ENCODE data around the gene DHRS12. TPM values are rescaled to one million over a fixed set of nuclear protein-coding genes. Genes with fewer than 3 reads are reported as not detected.
A peak's percentile ranks its signal among the peaks of the same experiment; 100 is the strongest.

DHRS12 gene
- total RNA-seq, 2 experiments from 2014 or later = 10.0 to 14.8 TPM

- Mint-ChIP-seq H3K9me3 (no peaks in the 10 kb centered on the region), H3K4me3 (peak overlapping the region; percentile 86), H3K36me3 (ENCODE audit: low read depth) (peaks cover 78% of the 10 kb centered on the region), H3K27ac (peak overlapping the region; percentile 89), H3K27me3 (no peaks in the 10 kb centered on the region), H3K4me1 (ENCODE audit: low read depth) (peaks cover 94% of the 10 kb centered on the region)
- H3K9me3 ChIP-seq (ENCODE audit: control insufficient read depth in 1 of 2, insufficient read depth in 1 of 2, low read length in 2 of 2) = no peaks in the 10 kb centered on the region
- CTCF ChIA-PET = interaction anchor here (1.0 kb wide), 1 partner anchor 14 kb away, joined by 5 read pairs; no protein-coding TSS in a partner anchor
- peaks cover 92% of the 10 kb centered on the region for H3K4me1 ChIP-seq (ENCODE audit: insufficient read depth, low read length)
- peak overlapping the region; percentile 58 to 79 for H3K27ac ChIP-seq (ENCODE audit: low read depth in 1 of 2, low read length in 2 of 2)
- peaks cover 19% of the 10 kb centered on the region for H3K36me3 ChIP-seq (ENCODE audit: insufficient read depth, low read length)
- no peak for TF ChIP-seq CTCF (IDR thresholded peaks at IDR 0.05)
- POLR2A ChIA-PET = interaction anchor here (1.4 to 2.6 kb wide), 2 partner anchors 10 to 13 kb away, joined by 5 to 19 read pairs; no protein-coding TSS in a partner anchor
- intact Hi-C loops (cut with DNase I, micrococcal nuclease) = loop anchor here (5.0 to 10.0 kb wide), 3 partner anchors 34 to 837 kb away; partner anchors contain the start of genes CKAP2 (in 1 of the 2), SUGT1 (in 1 of the 2) and VPS36 (in 1 of the 2)
- ATAC-seq (ENCODE audit: poor library complexity) (no peak), DNase-seq (no peak)
- H3K4me3 ChIP-seq (ENCODE audit: low read length) = no peak overlapping the region
- no peaks in the 10 kb centered on the region for H3K27me3 ChIP-seq (ENCODE audit: control insufficient read depth in 1 of 2, insufficient read depth in 2 of 2, low read length in 2 of 2)
These were observed 14.3 kb upstream of the DHRS12 start for GRCh38 chr13:51818276-51818675.

- Histone ChIP-seq H3K4me1 (ENCODE audit: insufficient read depth, low read length) (peaks cover 87% of the 10 kb centered on the region), H3K36me3 (ENCODE audit: insufficient read depth, low read length) (peaks cover 22% of the 10 kb centered on the region), H3K9me3 (ENCODE audit: control insufficient read depth in 1 of 2, insufficient read depth in 1 of 2, low read length in 2 of 2) (no peaks in the 10 kb centered on the region), H3K4me3 (ENCODE audit: low read length) (no peak overlapping the region), H3K27me3 (ENCODE audit: control insufficient read depth in 1 of 2, insufficient read depth in 2 of 2, low read length in 2 of 2) (no peaks in the 10 kb centered on the region), H3K27ac (ENCODE audit: low read depth in 1 of 2, low read length in 2 of 2) (peak overlapping the region in 1 of 2 donors; percentile 79)
- Mint-ChIP-seq H3K9me3 (no peaks in the 10 kb centered on the region), H3K27me3 (no peaks in the 10 kb centered on the region), H3K27ac (peak overlapping the region; percentile 89), H3K4me3 (peak overlapping the region; percentile 86), H3K36me3 (ENCODE audit: low read depth) (peaks cover 84% of the 10 kb centered on the region), H3K4me1 (ENCODE audit: low read depth) (peaks cover 98% of the 10 kb centered on the region)
- ChIA-PET POLR2A (interaction anchor here (1.4 to 2.6 kb wide), 2 partner anchors 11 to 13 kb away, joined by 5 to 19 read pairs; no protein-coding TSS in a partner anchor), CTCF (interaction anchor here (1.0 kb wide), 1 partner anchor 14 kb away, joined by 5 read pairs; no protein-coding TSS in a partner anchor)
- TF ChIP-seq CTCF (IDR thresholded peaks at IDR 0.05) = no peak
- ATAC-seq (ENCODE audit: poor library complexity) (no peak), DNase-seq (no peak)
- intact Hi-C loops (cut with DNase I, micrococcal nuclease) = loop anchor here (5.0 to 10.0 kb wide), 3 partner anchors 35 to 837 kb away; partner anchors contain the start of genes CKAP2 (in 1 of the 2), SUGT1 (in 1 of the 2) and VPS36 (in 1 of the 2)
These were observed 13.8 kb upstream of the DHRS12 start for GRCh38 chr13:51817717-51818116.

GRCh38 chr13:51816604-51817249 is 12.8 kb upstream of the DHRS12 start:
- intact Hi-C loops (cut with DNase I, micrococcal nuclease) = loop anchor here (5.0 to 10.0 kb wide), 3 partner anchors 36 to 838 kb away; partner anchors contain the start of genes CKAP2 (in 1 of the 2), SUGT1 (in 1 of the 2) and VPS36 (in 1 of the 2)
- H3K4me1 ChIP-seq (ENCODE audit: insufficient read depth, low read length) = peaks cover 86% of the 10 kb centered on the region
- POLR2A ChIA-PET = interaction anchor here (0.6 to 8.1 kb wide), 5 partner anchors 9 to 364 kb away, joined by 3 to 110 read pairs (median 13); partner anchors contain the start of genes INTS6 and TMEM272

More at GRCh38 chr13:51816604-51817249, 12.8 kb upstream of the DHRS12 start:
- Histone ChIP-seq H3K27ac (ENCODE audit: low read depth in 1 of 2, low read length in 2 of 2) (peak overlapping the region in 1 of 2 donors; percentile 16), H3K36me3 (ENCODE audit: insufficient read depth, low read length) (peaks cover 29% of the 10 kb centered on the region), H3K9me3 (ENCODE audit: control insufficient read depth in 1 of 2, insufficient read depth in 1 of 2, low read length in 2 of 2) (no peaks in the 10 kb centered on the region), H3K4me3 (ENCODE audit: low read length) (no peak overlapping the region), H3K27me3 (ENCODE audit: control insufficient read depth in 1 of 2, insufficient read depth in 2 of 2, low read length in 2 of 2) (no peaks in the 10 kb centered on the region)
- Mint-ChIP-seq H3K27me3 (no peaks in the 10 kb centered on the region), H3K27ac (peak overlapping the region; percentile 89), H3K4me3 (peak overlapping the region; percentile 49), H3K36me3 (ENCODE audit: low read depth) (peaks cover 84% of the 10 kb centered on the region), H3K4me1 (ENCODE audit: low read depth) (peaks cover 98% of the 10 kb centered on the region), H3K9me3 (no peaks in the 10 kb centered on the region)
- no peak for DNase-seq
- ATAC-seq (ENCODE audit: poor library complexity) = no peak
- CTCF ChIA-PET = interaction anchor here (1.2 to 4.4 kb wide), 4 partner anchors 16 to 311 kb away, joined by 5 to 44 read pairs (median 8); no protein-coding TSS in a partner anchor
- TF ChIP-seq CTCF (IDR thresholded peaks at IDR 0.05) = no peak
